Progenitor cell of endocrine pancreas (in vitro differentiated cells): ENCODE data around the gene SPEM2. TPM values are rescaled to one million over a fixed set of nuclear protein-coding genes. Genes with fewer than 3 reads are reported as not detected.
A peak's percentile ranks its signal among the peaks of the same experiment; 100 is the strongest.

Source experiments
- DNase-seq: peaks from one replicate; pipeline ENCODE4 v3.0.0; 2021; ENCODE audit warnings: low spot score; ENCODE audit not compliant: unreplicated experiment
- H3K27ac Mint-ChIP-seq: 2 replicates; pipeline ENCODE4 v1.8.0; 2021; ENCODE audit warnings: mild to moderate bottlenecking, moderate library complexity, mixed read lengths
- H3K27me3 Mint-ChIP-seq: 2 replicates; pipeline ENCODE4 v1.8.0; 2021; ENCODE audit warnings: mixed read lengths
- H3K36me3 Mint-ChIP-seq: 2 replicates; pipeline ENCODE4 v1.8.0; 2022; ENCODE audit warnings: mixed read lengths; ENCODE audit not compliant: insufficient read depth
- H3K4me1 Mint-ChIP-seq: 2 replicates; pipeline ENCODE4 v1.8.0; 2021; ENCODE audit warnings: low read depth, mixed read lengths
- H3K4me3 Mint-ChIP-seq: 2 replicates; pipeline ENCODE4 v1.8.0; 2021; ENCODE audit warnings: low read depth, mild to moderate bottlenecking, moderate library complexity, mixed read lengths
- H3K9me3 Mint-ChIP-seq: 2 replicates; pipeline ENCODE4 v1.8.0; 2021; ENCODE audit warnings: low read depth, mixed read lengths
- total RNA-seq: library from RNA; stranded (reverse); gene quantifications from 2 replicates; pipeline ENCODE4 v1.2.1, GENCODE V29; 2021
- TF ChIP-seq, protein P1 (sequence below): fragments of 200-600 bp; sonication (generic); IDR thresholded peaks from one replicate; pipeline ENCODE4 v1.5.0; 2021; ENCODE audit warnings: antibody characterized with exemption, mild to moderate bottlenecking; ENCODE audit not compliant: unreplicated experiment

SPEM2 gene
- total RNA-seq, 1 donor from 2014 or later: not detected

DNA sequence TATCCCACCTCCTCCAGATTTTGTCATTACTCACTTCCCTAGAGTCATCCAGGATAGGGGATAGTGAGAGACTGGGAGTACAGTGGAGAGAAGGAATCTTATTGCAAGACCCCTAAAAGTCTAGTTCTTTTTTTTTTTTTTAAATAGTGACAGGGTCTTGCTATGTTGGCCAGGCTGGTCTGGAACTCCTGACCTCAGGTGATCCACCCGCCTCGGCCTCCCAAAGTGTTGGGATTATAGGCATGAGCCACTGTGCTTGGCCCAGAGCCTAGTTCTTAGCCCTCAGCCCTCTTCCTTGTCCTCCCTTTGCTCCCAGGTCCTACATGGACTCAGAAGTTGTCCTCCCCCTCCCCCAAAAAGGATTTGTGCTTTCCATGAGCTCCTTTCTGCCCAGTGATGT is 16.7 kb downstream of the SPEM2 start:
- no peaks in the 10 kb centered on the region for H3K36me3 Mint-ChIP-seq
- DNase-seq: no peak
- H3K27me3 Mint-ChIP-seq: peaks cover 54% of the 10 kb centered on the region
- H3K9me3 Mint-ChIP-seq: no peaks in the 10 kb centered on the region
- no peak overlapping the region for H3K4me3 Mint-ChIP-seq
- TF ChIP-seq, protein P1, sequence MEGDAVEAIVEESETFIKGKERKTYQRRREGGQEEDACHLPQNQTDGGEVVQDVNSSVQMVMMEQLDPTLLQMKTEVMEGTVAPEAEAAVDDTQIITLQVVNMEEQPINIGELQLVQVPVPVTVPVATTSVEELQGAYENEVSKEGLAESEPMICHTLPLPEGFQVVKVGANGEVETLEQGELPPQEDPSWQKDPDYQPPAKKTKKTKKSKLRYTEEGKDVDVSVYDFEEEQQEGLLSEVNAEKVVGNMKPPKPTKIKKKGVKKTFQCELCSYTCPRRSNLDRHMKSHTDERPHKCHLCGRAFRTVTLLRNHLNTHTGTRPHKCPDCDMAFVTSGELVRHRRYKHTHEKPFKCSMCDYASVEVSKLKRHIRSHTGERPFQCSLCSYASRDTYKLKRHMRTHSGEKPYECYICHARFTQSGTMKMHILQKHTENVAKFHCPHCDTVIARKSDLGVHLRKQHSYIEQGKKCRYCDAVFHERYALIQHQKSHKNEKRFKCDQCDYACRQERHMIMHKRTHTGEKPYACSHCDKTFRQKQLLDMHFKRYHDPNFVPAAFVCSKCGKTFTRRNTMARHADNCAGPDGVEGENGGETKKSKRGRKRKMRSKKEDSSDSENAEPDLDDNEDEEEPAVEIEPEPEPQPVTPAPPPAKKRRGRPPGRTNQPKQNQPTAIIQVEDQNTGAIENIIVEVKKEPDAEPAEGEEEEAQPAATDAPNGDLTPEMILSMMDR: no peak
- H3K4me1 Mint-ChIP-seq: peaks cover 29% of the 10 kb centered on the region
- H3K27ac Mint-ChIP-seq: peak overlapping the region; percentile 40

DNA sequence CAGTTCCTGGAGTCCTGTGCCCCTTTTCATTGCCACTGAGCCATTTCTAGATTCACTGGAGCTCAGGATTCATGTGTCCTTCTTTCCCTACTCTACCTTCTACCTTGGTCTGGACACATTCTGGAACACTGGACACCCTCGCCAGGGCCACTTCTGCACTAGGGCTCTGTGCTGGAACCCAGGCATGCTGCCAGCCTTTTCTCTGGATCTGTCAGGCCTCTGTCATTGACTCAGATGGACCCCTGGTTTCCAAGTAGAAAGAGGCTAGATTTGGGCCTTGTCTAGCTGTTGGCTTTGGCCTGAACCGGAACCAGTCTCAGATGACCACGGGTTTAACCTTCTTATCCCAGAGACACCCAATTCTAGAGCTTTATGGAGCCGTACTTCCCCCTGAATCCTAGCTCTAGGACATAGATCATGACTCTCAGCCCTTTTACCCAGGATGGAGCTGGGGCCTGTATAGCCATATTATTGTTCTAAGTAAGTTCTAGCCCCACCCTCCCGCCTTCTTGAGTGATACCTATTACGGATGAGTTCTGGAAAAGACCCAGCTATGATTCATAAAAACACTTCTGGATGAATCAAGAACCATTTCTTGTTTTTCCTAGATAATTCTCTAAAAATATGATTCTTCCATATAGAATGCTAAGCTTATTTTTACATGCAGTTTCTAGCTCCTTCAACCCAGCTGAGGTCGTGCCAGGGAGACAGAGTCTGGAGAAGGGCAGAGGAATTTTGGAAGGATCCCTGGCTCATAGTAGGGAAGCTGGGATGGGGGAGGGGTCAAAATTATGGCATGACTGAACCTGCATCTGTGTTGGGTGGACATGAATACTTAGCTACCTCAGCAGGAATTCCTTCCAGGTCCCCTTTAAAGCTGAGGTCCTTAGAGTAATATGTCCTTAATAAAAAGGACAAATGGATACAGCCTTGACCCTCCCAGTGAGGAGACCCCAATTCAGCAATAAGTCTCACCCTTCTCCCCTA is 18.4 kb downstream of the SPEM2 start:
- no peak for DNase-seq
- H3K4me1 Mint-ChIP-seq: peaks cover 22% of the 10 kb centered on the region
- H3K27me3 Mint-ChIP-seq: peaks cover 48% of the 10 kb centered on the region
- H3K27ac Mint-ChIP-seq: no peak overlapping the region
- H3K36me3 Mint-ChIP-seq: peaks cover 4% of the 10 kb centered on the region
- TF ChIP-seq, protein P1: no peak
- no peaks in the 10 kb centered on the region for H3K9me3 Mint-ChIP-seq
- H3K4me3 Mint-ChIP-seq: no peak overlapping the region

DNA sequence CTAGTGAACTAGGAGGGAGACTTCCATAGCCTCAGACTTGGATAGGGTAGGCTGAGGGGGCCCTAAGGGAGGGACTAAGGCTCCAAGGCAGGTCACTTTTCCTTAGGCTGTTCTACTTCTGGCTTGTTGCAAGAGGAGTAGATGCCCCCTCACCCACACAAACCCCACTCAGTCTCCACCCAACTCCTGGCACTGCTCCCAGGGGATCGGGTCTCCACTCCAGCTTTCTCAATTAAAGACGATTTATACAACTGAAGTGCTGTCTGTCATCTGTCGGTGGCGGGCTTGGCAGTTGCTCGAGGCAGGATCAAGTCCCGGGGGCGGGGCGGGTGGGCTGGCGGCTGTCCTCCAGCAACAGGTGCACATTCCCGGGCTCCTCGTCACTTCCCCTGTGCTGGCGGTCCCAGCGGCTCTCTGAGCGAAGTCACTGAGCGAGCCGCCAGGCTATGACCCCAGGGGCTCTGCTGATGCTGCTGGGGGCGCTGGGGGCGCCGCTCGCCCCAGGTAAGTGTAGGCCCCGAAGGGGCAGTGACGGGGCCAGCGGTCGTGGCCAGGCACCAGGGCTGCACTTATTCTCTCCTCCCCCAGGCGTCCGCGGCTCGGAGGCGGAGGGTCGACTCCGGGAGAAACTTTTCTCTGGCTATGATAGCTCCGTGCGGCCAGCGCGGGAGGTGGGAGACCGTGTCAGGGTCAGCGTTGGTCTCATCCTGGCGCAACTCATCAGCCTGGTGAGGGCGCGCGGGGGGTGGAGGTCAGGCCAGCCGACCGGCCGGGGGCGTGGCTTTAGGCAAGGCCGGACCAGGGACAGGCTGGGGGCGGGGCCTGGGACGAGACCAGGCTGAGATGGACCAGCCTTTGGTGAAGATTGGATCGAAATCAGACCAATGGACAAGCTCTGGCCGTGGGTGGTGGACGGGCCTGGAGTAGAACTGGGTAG is 19.5 kb downstream of the SPEM2 start, which contains the start of gene CHRNB1:
CHRNB1 (plus strand) TSS at position 380 of the 937 bp plus-strand sequence; CDS start at position 447, 67 bp downstream.
- DNase-seq: peak; percentile 73
- H3K36me3 Mint-ChIP-seq: peaks cover 5% of the 10 kb centered on the region
- H3K27ac Mint-ChIP-seq: peak within 1 kb of the TSS; percentile 94
- peak within 1 kb of the TSS; percentile 84 for H3K4me3 Mint-ChIP-seq
- peaks cover 43% of the 10 kb centered on the region for H3K27me3 Mint-ChIP-seq
- TF ChIP-seq, protein P1: peak; percentile 41
- no peaks in the 10 kb centered on the region for H3K9me3 Mint-ChIP-seq
- peaks cover 19% of the 10 kb centered on the region for H3K4me1 Mint-ChIP-seq

DNA sequence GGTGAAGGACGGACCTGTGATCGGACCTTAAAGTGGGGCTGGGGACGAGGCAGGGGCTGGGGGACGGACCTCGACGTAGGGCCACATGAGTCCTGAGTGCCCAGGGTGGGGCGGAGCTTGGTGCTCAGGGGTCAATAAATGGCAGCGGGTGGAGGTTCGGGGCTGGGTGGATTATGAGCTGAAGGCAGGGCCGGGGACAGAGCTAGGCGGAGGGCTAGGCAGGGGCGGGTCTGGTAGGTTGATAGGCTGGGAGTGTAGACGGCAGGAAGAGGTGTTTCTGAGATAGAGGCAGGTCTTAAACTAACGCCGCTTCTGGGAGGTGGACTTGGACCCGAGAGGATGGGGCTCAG is 20.2 kb downstream of the SPEM2 start:
- H3K36me3 Mint-ChIP-seq: peaks cover 5% of the 10 kb centered on the region
- no peaks in the 10 kb centered on the region for H3K9me3 Mint-ChIP-seq
- peaks cover 13% of the 10 kb centered on the region for H3K4me1 Mint-ChIP-seq
- TF ChIP-seq, protein P1: no peak
- no peak for DNase-seq
- H3K27ac Mint-ChIP-seq: peak overlapping the region; percentile 94
- peaks cover 39% of the 10 kb centered on the region for H3K27me3 Mint-ChIP-seq
- peak overlapping the region; percentile 84 for H3K4me3 Mint-ChIP-seq

DNA sequence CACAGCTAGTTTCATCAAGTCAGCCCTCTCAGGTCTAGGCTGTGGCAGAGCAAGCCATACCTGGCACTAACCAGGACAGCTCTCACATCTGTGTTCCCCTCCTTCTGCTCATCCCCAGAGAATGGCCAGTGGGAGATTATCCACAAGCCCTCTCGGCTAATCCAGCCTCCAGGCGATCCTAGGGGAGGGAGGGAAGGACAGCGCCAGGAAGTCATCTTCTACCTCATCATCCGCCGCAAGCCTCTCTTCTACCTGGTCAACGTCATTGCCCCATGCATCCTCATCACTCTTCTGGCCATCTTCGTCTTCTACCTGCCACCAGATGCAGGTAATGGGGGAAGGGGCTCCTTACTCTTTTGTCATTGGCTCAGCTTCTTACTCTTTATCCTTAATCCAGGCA is 23.0 kb downstream of the SPEM2 start:
- Mint-ChIP-seq H3K27ac (no peak overlapping the region), H3K4me3 (no peak overlapping the region), H3K4me1 (peaks cover 10% of the 10 kb centered on the region), H3K9me3 (no peaks in the 10 kb centered on the region), H3K36me3 (peaks cover 5% of the 10 kb centered on the region), H3K27me3 (peaks cover 19% of the 10 kb centered on the region)
- TF ChIP-seq, protein P1: no peak
- no peak for DNase-seq
